HG02642 (cell line): ENCODE data around the gene NDUFA7.
"Not testable (repeated sequence)": the region's sequence is repeated elsewhere in the genome, so short reads cannot be mapped to it uniquely, and the experiment has no call there.

Experiments used
- ATAC-seq: cut with Tn5 transposase; IDR thresholded peaks from one replicate; pipeline ENCODE4 v1.9.1; 2021; ENCODE audit warnings: mild to moderate bottlenecking; ENCODE audit not compliant: unreplicated experiment, poor library complexity

Gene NDUFA7

DNA sequence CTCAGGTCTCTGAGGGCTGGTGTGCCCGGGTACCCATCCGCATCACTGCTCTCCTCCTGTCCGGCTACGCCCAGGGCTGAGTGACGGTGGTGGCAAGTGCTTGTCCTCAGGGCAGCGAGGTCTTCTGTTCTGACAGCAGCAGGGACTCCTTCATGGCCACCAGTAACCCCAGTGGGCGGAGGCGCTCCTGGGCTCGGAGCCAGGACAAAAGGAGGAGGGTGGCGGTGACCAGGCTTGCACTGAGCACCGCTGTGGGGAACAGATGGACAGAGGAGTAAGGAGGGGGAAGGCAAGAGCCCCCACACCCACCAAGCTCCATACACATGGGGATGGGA is 18.9 kb downstream of the NDUFA7 start:
- no peak for ATAC-seq

DNA sequence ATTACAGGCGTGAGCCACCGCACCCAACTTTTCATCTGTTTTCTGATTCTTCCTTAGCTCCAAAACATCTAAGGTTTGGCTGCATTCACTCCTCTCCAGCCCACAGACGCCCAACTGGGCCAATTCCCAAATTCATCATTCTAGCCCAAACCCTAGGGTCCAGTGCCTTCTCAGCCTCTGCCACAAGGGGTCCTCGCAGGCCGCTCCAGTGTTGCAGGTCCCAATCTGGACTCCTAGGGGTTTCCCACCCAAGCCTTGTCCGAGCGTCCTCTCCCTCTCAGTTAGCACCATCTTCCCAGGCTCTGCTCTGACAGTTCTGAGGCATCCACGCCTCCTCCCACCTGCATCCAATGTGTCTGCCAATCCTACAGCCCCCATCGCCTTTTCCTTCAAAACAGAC is 29.8 kb downstream of the NDUFA7 start:
- not testable (repeated sequence) for ATAC-seq

- not testable (repeated sequence) for ATAC-seq
These were observed 44.7 kb downstream of the NDUFA7 start for GRCh38 chr19:8276508-8276907.

DNA sequence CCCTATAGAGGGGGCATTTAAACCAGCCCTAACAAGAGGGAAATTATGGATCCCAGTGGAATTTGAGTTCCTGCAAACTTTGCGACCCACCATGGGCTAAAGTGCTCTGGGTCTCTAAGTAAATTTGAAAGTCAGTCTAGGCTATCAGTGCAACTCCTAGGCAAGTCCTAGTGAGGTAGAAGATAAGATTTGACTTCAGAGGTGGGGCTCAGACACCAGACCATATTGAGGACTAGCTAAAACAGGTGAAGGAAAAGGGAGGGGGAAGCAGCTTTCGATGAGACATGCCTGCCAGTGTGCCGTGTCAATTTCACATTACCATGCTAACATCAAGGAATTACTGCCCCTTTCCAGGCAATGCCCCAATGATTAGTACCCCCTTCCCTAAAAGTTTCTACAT is 51.5 kb downstream of the NDUFA7 start:
- ATAC-seq = no peak

- no peak for ATAC-seq
These were observed 55.3 kb downstream of the NDUFA7 start for GRCh38 chr19:8265872-8266271.

DNA sequence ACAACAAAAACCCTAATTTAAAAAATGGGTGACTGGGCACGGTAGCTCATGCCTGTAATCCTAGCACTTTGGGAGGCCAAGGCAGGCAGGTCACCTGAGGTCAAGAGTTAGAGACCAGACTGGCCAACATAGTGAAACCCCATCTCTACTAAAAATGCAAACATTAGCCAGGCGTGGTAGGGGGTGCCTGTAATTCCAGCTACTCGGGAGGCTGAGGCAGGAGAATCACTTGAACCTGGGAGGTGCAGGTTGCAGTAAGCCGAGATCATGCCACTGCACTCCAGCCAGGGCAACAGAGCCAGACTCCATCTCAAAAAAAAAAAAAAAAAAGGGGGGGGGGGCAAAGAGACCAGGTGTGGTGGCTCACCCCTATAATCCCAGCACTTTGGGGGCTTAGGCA is 56.9 kb downstream of the NDUFA7 start:
- ATAC-seq = not testable (repeated sequence)

GRCh38 chr19:8262431-8262830 is 58.7 kb downstream of the NDUFA7 start:
- no peak for ATAC-seq

- ATAC-seq = no peak
These were observed 59.3 kb downstream of the NDUFA7 start for GRCh38 chr19:8261881-8262280.

DNA sequence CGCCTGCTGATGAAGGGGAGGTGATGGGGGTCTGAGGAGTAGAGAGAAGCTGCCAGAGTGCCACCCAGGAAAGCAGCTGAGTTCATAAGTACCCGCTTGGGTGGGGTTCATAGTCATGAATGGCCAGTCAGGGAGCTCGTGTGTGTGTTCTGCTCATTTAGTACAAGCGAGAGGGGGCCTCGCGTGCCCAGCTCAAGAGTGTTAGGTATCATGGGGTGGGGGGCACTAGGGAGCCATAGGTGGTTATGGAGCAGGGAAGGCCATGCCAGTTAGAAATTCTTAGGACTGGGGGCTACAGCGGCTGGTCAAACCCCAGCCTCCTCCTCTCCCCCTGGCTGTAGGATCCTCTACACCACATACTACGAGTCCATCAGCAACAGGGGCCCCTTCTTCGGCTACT is 59.8 kb downstream of the NDUFA7 start:
- ATAC-seq = no peak
